ENCODE data around the gene MATCAP1. TPM values are rescaled to one million over a fixed set of nuclear protein-coding genes. Genes with fewer than 3 reads are reported as not detected.

The MATCAP1 gene
- total and polyA plus RNA-seq, 10 of the 15 experiments (the other 5 are each of a cell fraction or from before 2014, with no cell fraction given): 2.8 to 25.8 (median 8.6) TPM

GRCh38 chr16:67185651-67186134 is 1.9 kb upstream of the MATCAP1 start:
- peaks cover 5% of the 10 kb centered on the region for H3K79me2 ChIP-seq (ENCODE audit: control insufficient read depth, insufficient read depth, low read length)
- BruUV-seq (replicated peaks): no TSS peak
- peaks cover 0 to 3% of the 10 kb centered on the region in 2 experiments; a peak in 2 of 4 replicates for H3K27me3 ChIP-seq (replicated peaks in 1 of 2; ENCODE audit: control insufficient read depth in 2 of 2, insufficient read depth in 2 of 2, low read length in 1 of 2)
- intact Hi-C loops (cut with micrococcal nuclease; ENCODE audit: unreplicated experiment) (loop anchor here (1.0 to 2.0 kb wide), 4 partner anchors 61 to 231 kb away; partner anchors contain the start of gene FHOD1), in situ Hi-C loops (cut with MboI) (no loop called here)
- H3K4me3 ChIP-seq: no peak overlapping the region
- no peak overlapping the region for H2AFZ ChIP-seq (ENCODE audit: control insufficient read depth, low read depth, low read length)
- under 1% methylated on average over 12 of the region's 12 CpGs for whole genome bisulfite sequencing (ENCODE audit: insufficient coverage, insufficient replicate concordance, low lambda C conversion rate, missing lambda C conversion rate)
- RAD21 ChIA-PET (ENCODE audit: unreplicated experiment): interaction anchor here (0.6 to 2.3 kb wide), 11 partner anchors 11 to 252 kb away, joined by 3 to 9 read pairs (median 3); partner anchors contain the start of genes FBXL8, NOL3 and TRADD
- no peaks in the 10 kb centered on the region for H3K36me3 ChIP-seq (ENCODE audit: control insufficient read depth in 2 of 2, insufficient read depth in 2 of 2, low read length in 1 of 2)
- POLR2A ChIA-PET: interaction anchor here (1.0 to 1.2 kb wide), 3 partner anchors 25 to 172 kb away, joined by 3 to 6 read pairs (median 3); partner anchors contain the start of genes FBXL8, TMEM208 and TRADD
- no peak overlapping the region for H3K4me2 ChIP-seq (ENCODE audit: control insufficient read depth, insufficient read depth)
- H3K27ac ChIP-seq (ENCODE audit: control insufficient read depth, insufficient read depth): no peak overlapping the region
- FAIRE-seq (no peak), DNase-seq (ENCODE audit: low read depth, low spot score) (no peak), ATAC-seq (no peak)
- H4K20me1 ChIP-seq (ENCODE audit: control insufficient read depth, insufficient read depth): no peaks in the 10 kb centered on the region
- H3K9ac ChIP-seq (ENCODE audit: control insufficient read depth, insufficient read depth, low read length): no peak overlapping the region
- SMC1A ChIA-PET (ENCODE audit: uncharacterized antibody, unreplicated experiment): interaction anchor here (0.9 to 1.7 kb wide), 6 partner anchors 11 to 211 kb away, joined by 3 to 9 read pairs (median 6); no protein-coding TSS in a partner anchor
- no peaks in the 10 kb centered on the region for H3K9me3 ChIP-seq (replicated peaks; ENCODE audit: control insufficient read depth, insufficient read depth, low read length)
- peaks cover 4% of the 10 kb centered on the region for H3K4me1 ChIP-seq (ENCODE audit: control insufficient read depth, insufficient read depth, low read length)
- 0 out of 2 replicates have a peak, but pooled peaks have one; percentile 5 for TF ChIP-seq MLLT1 (IDR thresholded peaks at IDR 0.05)
- TF ChIP-seq WRNIP1 (IDR thresholded peaks at IDR 0.05; ENCODE audit: borderline replicate concordance, low read depth, low read length): no peak
- CTCF ChIA-PET: interaction anchor here (0.5 to 2.9 kb wide), 32 partner anchors 9 to 235 kb away, joined by 3 to 34 read pairs (median 4); partner anchors contain the start of genes B3GNT9, CBFB, FBXL8 and NOL3
